LoVo (cell line): ENCODE measurements around the gene UVSSA.

Source experiments
- DNase-seq: peaks from one replicate; pipeline ENCODE4 v3.0.0-alpha.2; 2016; ENCODE audit warnings: low spot score

UVSSA gene

DNA sequence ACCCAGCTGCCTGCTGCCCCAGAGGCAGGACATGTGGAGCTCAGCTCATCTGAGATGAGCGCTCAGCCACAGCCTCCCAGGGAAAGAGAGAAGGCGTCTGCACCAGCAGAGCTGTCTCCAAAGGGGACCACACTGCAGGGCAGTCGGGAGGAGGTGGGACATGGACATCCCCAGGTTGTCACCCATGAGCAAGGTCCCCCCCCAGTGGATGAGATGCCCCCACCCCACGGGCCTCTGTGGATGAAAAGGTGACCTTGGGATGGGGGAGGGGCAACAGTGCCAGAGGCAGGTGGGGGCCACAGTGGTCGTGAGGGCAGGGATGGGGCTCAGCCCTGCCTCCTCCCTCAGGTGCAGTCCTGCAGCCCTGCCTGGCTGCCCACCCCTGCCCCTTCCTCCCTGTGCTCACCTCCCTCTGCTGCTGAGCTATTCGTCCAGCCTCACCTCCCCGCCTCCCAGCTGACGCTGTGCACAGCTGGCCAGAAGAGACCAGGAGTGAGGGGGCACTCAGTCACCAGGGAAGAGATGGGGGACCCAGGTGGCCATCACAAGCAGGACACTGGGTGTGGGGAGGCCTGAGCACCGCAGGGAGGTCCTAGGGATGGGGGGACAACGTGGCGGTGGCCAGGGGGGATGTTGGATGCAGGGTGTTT is 49.9 kb downstream of the UVSSA start:
- DNase-seq: no peak

GRCh38 chr4:1398681-1399507 is 51.9 kb downstream of the UVSSA start:
- DNase-seq: no peak

DNA sequence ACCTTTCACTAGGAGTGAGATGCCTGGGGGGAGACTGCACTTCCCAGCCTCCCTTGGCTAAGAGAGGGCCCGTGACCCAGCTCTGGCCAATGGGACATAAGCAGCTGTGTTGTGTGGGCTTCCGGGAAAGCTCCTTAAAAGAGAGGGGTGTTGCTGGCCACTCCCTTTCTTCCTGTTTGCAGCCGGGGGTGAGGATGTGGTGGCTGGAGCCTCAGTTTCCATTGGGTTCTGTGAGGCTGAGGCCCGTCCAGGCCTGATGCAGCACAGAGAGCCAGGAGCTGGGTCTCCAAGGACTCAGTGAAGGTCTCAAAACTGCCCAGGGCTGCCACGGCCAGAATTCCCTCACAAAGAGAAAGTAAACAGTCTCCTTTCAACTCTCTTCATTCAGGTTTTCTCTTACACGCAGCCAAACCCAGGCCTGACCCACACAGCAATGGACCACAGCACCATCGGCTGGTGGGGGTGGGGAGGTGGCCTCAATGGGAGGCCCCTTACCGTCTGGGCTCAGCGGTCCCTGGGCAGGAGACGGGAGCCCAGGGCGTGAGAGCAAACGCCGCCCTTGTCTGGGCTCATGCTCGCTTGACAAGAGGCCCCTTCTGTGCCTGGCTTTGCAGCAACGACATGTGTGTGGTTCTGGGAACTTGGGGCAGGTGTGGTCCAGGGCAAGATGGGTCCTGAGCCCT is 52.6 kb downstream of the UVSSA start:
- DNase-seq: no peak

- no peak for DNase-seq
Measured at GRCh38 chr4:1400191-1400805, 53.3 kb downstream of the UVSSA start.

- DNase-seq: no peak
Measured at GRCh38 chr4:1400831-1401408, 53.9 kb downstream of the UVSSA start.

GRCh38 chr4:1401409-1402020 is 54.5 kb downstream of the UVSSA start:
- DNase-seq: no peak

- DNase-seq: no peak
Measured at GRCh38 chr4:1402021-1402515, 55.1 kb downstream of the UVSSA start.

DNA sequence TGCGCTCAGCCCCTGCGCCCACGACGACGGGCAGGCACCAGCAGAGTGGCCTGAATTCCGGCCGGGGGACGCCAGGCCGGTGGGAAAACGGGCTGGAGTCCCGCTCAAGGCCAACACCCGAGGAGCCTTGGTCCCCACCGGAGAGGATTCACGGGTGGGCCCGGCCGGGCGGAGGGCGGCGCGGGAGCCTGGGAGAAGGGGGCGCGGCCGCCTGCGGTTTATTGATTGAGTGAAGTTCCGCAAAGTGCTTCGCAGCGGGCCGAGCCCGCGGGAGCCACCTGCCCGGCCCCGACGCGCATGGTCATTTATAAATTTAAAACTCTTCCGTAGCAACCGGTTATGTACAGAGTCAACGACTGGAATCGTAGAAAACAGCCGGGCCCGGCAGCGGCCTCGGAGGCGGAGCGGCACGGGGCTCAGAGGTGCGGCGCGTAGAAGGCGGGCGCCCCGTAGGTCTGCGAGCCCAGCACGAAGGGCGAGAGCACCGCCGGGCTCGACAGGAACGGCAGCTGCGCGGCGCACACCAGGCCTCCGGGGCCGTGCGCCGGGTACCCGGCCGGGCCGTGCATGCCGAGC is 55.6 kb downstream of the UVSSA start:
- no peak for DNase-seq

DNA sequence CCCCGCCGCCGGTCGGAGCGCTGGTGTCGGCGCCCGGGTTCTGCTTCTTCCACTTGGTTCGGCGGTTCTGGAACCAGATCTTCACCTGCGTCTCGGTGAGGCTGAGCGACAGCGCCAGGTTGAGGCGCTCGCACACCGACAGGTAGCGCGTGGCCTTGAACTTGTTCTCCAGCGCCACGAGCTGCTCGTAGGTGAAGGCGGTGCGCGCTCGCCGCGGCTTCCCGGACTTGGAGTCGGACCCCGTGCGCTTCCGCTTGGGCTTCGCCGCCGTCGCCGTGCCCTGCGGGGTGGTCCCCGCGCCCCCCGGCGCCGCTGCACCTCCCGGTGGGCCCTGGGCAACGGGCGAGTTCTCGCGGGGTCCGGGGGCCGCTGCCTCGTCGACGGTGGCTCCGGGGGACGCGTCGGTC is 56.2 kb downstream of the UVSSA start:
- no peak for DNase-seq

DNA sequence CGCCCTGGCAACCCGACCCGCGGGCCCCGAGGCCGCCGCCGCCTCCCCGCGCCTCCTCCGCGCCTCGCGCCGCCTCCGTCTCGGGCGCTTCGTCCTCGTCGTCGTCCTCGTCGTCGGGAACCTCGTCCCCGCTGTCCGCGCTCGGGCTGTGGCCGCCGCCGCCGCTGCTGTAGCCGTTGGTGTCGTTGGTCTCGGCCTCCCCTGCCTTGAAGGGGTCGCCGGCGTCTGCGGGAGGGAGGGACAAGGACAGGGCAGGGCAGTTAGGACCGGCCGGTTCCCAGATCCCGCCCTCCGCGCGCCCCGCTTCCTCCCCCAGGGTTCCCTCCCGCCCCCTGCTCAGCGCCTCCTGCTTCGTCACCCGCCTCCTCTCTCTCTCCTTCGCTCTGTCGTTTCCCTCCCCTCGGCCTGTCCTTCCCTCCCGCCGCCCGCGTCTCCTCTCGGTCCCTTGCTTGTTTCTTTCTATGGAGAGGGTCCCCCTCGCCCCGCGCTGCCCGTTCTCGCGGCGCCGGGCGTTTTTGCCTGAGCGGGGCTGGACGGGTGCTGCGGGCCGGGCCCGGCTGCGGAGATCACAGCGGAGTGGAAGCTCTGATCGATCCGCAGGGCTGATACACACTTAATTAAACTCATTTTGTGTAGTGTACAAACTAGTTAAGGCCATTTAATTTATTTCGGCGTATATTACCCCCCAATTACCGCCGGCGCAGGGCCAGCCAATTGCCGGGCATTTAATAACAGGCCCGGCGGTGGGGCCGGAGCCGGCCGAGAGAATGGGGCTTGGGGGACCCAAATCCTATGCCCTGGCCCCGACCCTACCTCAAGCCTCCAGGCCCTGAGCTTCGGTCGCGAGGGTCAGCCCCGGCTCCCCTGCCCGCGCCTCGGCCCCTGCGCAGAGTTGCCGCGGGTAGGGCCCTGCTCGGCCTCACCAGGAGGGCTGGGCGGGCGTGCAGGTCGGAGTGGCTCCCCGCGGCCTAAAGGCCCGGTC is 56.9 kb downstream of the UVSSA start:
- no peak for DNase-seq

GRCh38 chr4:1404573-1405253 is 57.7 kb downstream of the UVSSA start:
- DNase-seq: no peak

- DNase-seq: no peak
Measured at GRCh38 chr4:1405254-1405635, 58.2 kb downstream of the UVSSA start.

GRCh38 chr4:1405636-1406393 is 58.8 kb downstream of the UVSSA start:
- no peak for DNase-seq

GRCh38 chr4:1406394-1406980 is 59.5 kb downstream of the UVSSA start, which contains the start of gene NKX1-1:
NKX1-1 (minus strand) TSS chr4:1406442; CDS start chr4:1406442, 0 bp downstream.
- no peak for DNase-seq

DNA sequence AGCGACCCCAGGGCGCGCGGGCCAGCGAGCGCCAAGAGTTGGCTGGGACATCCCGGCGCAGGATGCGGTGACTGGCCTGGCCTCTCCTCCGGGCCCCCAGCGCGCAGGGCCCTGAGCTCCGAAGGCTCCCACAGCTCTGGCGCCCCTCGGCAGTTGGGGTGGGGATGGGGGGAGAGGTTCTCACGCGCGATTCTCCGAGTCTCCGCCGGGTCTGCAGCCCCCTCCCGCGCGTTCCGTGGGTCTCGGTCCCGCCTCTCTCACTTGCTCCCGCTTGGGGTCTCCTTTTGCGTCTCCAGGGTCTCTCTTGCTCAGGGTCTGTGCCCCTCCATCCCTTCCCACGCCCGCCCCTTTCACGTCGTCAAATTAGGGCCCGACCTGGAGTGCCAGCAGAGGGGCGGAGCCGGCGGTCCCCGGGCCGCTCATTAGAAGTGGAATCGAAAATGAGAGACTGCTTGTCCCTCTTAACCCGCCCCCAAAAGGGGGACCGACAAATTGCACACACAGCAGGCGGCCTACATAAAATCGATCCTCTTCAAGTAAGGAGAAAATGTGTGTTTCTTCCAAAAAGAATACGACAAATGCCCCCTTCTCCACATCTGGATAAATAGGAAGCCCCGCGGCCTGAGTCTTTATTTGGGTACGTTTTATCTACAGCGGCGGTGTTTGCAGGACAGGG is 60.1 kb downstream of the UVSSA start:
- no peak for DNase-seq

GRCh38 chr4:1407657-1408333 is 60.8 kb downstream of the UVSSA start:
- DNase-seq: no peak

DNA sequence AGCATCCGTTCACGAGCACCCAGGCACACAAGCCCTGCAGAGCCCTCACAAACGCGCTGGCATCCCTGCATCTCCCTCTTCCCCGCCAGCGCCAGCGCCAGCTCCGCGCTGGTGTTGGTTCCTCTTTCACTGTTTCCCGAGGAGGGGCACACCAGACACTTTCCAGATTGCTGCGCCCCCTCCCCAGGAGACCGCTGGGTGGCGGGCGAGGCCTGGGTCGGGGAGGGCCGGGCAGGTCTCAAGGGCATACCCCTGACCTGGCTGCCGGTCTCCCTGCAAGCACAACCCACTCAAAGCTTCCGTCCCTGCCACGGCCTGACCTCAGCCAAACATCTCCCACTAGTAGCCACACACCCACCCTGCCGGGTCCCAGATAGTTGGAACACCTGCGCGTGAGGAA is 61.4 kb downstream of the UVSSA start:
- DNase-seq: no peak
